Stimulated activated naive CD4-positive, alpha-beta T cell treated with Interleukin-2 at 50 U/mL for 16 hours (primary cell): ENCODE data around the gene MED23.

ENCODE experiments used
- DNase-seq: peaks from one replicate; lab custom pipeline; 2025; lab: John Stamatoyannopoulos, UW

MED23 gene

GRCh38 chr6:131640100-131640499, 12.1 kb upstream of the MED23 start:
- no peak for DNase-seq

DNA sequence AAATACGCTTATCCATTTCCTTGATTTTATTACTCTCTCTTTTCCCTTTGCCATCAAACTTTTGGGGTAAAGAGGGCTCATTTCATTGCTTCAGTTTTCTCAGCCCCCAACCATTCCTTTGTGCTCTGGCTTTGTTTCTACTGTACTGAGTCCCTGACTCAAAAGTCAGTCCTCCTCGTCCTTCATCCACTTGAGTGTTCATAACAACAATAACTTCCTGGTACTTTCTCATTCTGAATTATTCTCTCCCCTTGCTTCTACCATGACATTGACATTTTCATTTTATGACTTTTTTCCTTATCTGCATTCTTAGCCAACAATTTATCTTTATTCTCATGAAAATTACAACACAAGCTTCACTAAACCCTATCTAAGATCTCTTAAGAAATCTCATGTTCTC, 10.0 kb upstream of the MED23 start:
- DNase-seq, result no peak

DNA sequence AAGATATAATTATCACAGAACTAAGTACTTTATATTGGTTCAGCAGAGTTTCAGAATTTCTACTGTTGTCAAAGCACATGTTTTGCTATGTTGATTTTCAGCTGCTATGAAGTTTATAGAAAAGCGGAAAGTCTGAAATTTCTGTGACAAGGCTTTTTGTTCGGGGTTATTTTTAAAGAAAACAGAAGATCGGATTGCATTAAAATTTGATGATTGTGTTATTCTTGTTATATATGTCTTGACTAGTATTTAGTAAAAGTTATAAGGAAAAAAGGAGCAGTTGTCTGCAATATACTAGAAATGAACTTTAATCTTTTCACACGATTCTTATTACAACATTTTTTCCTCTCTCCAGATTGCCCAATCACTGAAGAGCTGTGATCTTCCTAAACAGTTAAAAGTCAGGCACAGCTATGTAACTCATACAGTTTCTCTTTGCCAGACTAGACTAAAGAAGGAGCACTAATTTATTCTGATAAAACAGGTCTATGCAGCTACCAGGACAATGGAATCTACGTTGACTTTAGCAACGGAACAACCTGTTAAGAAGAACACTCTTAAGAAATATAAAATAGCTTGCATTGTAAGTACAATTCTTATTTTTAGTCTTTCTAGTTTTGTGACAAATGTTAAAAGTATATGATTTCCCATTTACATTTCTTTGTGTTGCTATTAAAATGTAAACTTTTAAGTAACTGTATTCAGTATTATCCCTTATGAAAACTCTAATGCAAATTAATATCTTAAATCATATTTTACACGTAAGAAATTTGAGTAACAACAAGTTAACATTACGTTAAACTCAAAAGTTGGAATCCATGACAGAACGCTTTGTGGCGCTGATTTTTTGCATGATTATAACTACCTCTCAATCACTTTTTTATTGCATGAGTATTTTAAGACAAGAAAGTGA, 9.1 kb upstream of the MED23 start, which contains the start of gene ENPP3:
ENPP3 (plus strand) TSS at position 423 of the 913 bp plus-strand sequence; CDS start at position 506, 83 bp downstream.
- no peak for DNase-seq

GRCh38 chr6:131635384-131636340, 7.6 kb upstream of the MED23 start:
- DNase-seq, result no peak

DNA sequence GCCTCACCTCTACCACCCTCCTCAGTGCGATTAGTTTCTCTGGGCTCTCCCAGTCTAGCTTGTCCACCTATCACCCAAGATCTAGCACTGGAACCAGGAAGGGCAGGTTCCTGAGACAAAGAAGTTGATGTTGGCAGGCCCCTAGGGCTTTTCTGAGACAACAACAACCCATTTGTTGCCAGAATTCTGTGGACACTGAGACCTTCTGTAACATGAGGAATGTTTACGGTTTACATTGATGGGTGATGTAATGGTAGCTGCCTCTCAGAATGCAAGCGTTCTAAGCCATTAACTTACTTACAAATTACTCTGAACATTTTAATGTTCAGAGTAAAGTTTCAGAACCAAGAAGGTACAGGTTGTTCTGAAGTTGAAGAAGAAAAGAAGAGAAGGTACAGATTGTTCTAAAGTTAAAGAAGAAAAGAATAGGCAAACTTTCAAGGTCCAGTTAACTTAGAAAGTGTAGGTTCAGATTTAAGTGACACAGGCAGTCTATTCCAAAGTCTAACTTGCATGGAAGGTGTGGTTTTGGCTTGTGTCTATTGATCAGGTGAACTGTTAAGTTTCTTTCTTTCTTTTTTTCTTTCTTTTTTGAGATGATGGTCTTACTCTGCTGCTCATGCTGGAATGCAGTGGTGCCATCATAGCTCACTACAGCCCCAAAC, 3.7 kb upstream of the MED23 start:
- no peak for DNase-seq

DNA sequence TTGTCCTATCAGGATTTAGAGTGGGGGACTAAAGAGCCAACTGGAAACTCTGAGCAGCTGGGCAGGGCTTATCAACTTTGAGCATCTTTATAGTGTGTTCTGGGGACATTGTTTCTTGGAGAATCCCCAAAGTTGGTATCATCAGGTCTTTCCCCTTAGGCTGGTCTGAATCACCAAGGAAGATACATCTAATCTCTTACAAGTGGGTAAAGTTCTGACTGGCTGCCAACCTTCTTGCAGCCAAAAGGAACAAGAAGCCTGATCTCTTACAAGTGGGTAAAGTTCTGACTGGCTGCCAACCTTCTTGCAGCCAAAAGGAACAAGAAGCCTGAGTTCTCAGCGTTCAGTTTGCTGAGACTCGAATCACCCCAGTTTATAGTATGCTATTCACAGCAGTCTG, 1.6 kb upstream of the MED23 start:
- DNase-seq, result no peak

DNA sequence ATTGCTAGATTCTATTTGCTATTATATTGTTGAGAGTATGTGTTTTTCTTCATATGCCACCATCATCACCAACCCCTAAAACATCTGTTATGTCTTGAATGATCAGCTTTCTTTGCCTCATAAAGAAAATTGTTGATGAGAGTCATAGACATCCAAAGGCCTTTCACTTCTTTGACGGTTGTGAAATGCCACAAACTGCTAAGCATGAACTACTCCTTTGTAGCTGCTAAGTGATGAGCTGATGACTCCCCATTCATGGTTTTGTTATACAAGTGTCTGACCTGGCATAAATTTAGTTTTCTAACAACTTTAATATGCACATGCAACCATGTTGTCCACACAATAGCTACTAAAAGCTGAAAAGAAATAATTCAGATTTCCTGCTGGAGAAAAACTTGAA, 684 bp upstream of the MED23 start:
- DNase-seq, result no peak

DNA sequence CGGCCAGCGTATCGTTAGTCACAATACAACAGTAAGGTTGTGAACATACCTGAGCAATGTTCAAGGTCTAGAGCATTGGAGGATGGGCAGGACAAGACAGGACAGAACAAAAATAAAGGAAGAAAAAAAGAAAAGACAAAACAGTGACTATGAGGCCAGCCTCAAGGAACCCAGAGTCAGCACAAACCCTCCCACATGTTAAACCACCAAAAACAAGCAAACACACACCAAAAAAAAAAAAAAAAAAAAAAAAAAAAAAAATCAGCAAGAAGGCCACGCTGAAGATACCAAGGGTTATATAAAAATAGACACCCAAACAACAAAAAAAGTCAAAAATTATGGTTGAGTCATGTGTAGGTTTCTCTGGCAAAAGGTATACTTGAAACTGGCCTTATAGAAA, 12.8 kb downstream of the MED23 start:
- no peak for DNase-seq

DNA sequence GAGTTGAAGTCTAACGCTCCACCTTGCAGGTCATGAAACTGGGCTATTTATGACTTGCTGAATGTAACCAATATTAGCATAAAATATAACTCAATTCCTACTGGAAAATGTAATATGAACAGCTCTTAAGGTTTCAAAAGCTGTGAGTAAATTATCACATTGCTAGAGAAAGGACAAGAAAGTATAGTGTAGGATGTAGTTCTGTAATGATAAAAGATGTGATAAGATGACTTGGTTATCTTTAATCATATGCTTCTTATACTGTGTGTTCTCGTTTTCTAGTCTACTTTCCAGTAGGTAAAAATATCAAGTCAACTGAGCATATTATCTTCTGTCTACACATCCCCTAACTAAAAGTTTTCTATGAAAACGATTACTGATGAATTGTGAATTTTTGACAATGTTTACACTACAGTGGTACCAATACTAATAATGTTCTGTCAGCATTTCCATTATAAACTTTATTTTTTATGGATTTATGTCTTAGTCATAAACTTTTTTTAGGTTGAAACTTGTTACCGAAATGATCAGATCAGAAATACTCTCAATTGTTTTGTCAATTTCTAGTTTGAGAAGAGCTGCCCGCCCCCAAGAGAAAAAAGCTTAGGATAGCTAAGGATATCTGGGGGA, 14.6 kb downstream of the MED23 start:
- no peak for DNase-seq

GRCh38 chr6:131602781-131603312, 25.2 kb downstream of the MED23 start:
- no peak for DNase-seq

DNA sequence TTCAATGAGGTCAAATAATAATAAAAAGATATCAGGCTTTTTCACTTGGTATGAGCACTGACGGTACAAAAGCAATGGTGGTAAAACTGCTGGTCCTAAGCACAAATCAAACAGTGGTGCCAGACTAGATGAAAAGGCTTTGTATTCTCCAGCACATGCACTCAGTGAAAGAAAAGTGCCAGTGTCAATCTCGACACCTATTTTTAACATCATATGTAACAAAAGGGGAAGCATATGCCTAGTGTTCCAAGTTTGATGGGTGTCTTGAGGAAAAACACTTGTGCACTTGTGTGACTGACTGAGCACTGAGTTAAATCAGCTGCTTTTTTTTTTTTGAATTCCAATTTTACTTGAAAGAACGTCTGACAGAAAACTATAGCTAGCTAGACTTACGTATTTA, 27.3 kb downstream of the MED23 start:
- no peak for DNase-seq

- DNase-seq, result no peak
Measured at GRCh38 chr6:131597446-131597845, 30.6 kb downstream of the MED23 start.

GRCh38 chr6:131594074-131594473, 34.0 kb downstream of the MED23 start:
- DNase-seq, result no peak

DNA sequence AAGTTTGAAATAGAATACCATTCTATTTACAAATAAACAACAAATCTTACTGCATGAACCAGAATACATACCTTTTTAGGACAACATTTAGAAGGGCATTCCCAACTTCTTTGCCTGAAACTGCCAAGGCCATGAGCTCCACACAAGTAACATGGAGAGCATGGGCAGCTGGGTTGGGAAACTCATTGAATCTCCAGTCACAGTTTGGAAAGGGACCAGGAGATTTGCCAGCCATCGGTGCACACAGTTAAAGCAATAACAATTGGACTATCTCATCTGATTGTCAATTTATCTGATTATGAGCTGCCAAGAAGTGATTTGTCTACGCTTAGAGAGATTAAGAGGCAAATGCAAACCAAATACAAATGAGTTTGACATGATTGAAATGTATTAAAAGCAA, 35.1 kb downstream of the MED23 start:
- DNase-seq, result no peak

DNA sequence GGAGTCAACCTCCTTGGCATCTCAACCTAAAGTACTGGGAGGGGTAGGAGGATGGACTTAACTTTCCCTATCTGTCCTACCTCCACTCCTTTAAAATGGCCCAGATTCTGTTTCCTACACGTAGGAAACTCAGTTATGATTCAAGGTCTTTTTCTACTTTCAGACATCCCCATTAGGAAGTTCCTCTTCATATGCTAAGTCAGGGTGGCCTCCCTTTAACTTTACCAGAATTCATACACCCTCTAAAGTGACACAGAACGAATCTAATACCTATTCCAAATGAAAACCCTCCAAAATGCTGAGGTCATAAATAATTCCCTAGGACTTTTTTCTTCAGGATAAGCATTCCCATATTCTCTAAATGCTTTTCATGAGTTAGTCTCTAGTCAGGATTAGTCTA, 39.4 kb downstream of the MED23 start:
- no peak for DNase-seq

DNA sequence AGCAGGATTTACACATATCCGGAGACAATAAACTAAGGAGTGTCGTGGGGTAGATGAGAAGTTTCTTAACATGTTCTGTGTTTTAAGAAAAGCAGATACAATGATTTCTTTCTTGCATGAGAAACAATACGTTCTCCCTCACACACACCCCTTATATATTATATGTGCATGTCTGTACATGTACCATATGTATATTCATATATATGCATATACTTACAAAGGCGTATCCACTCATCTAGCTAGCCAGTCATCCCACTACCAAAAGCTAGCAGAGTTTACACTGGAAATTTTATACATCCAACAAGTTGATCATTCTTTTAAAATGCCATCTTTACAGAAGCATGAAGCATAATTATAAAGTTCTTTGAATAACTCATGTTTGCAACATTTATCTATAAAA, 40.1 kb downstream of the MED23 start:
- no peak for DNase-seq

GRCh38 chr6:131586543-131586942, 41.5 kb downstream of the MED23 start:
- no peak for DNase-seq

DNA sequence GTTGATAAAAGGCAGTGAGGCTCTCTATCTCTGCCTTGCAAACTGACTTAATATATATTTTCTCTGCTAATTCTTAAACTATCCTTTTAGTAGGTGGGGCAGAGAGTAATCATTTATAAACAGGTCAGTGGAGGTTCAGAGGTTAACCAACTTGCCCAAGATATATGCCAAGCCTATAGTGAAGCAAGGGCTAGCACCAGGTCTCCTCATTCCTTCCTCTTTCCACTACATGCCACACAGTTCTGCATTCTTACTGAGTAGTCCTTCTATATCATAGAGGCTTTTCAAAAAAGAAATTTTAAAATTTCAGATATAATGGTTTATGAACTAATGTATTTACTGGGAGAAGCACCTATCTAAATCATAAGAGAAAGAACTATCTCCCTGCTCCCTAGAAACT, 46.5 kb downstream of the MED23 start:
- no peak for DNase-seq

DNA sequence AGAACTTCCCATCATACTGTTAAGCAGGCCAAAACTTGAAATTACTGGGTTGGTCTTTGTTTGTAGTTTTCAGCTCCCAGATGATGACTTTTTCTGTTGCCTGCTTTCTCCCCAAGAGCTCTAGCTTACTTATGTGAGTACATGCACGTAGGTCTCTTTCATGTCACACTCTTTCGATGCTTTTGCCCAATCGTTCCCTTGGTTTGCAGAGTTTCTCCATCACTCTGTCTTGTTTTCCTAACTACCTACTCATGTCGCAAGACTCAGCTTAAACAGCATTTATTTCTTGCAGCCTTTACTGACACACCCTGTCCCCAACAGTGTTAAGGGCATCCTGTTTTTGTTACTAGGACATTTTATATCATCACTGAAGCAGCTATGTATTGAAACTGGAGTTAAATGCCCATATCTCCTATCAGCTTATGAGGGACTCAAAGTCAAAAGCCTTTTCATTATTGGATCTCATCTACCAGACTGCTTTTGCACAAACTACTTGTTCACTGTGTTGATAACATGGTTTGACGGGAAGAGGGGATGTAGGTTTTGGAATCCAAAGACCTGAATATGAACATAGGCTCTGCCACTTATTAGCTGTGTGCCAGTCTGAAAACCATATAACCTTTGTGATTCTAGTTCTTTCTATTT, 52.1 kb downstream of the MED23 start:
- no peak for DNase-seq

DNA sequence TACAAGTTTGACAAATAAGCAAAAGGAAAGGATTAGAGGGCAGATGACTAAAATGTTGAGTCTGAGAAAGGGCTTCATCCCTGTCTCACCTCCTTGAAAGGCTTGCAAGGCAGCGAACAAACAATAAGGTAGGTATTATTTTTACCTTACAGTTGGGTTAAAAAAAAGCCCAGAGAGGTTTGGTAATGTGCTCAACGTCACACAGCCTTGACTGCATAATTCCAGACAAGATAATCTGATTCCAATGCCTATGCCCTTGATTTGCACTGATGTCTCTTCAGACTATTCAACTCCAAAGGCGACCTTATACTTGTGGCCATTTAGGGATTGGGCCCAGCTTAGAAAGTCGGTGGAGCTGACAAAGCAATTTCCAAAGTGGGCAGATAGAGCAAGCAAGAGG, 53.4 kb downstream of the MED23 start:
- DNase-seq, result no peak

GRCh38 chr6:131574133-131574532, 53.9 kb downstream of the MED23 start:
- no peak for DNase-seq
